B cell (primary cell): ENCODE data around the gene HEYL.

ENCODE experiments used
- EZH2 ChIP-seq: IDR thresholded peaks from 2 replicates; pipeline ENCODE4 v1.6.1; 2012; ENCODE audit warnings: borderline replicate concordance, low read depth, mild to moderate bottlenecking, moderate library complexity, low read length; ENCODE audit not compliant: insufficient read depth, poor library complexity, severe bottlenecking
- TF ChIP-seq, protein P1 (sequence below): fragments of 200-600 bp; IDR thresholded peaks from one replicate; pipeline ENCODE4 v1.8.0; 2022; ENCODE audit warnings: antibody characterized with exemption, mild to moderate bottlenecking

DNA sequence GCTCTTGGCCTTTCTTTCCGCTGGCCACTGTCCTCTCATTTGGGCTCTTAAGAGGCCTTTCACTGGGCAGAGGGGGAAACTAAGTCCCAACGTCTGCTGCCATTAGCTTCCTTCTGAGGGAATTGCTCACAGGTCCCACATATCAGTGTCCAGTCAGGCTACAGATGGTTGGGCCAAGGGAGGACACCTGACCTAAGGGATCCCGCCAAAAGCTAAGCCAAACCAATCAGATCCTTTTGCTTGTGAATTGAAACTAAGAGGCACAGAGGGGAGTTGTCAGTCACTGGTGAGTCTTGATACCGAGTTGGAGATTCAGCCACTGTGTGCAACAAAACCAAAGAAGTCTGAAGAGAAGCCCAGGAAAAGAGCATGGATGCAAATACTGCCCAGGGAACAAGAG lies 38.2 kb upstream of the HEYL start:
- TF ChIP-seq, protein P1, sequence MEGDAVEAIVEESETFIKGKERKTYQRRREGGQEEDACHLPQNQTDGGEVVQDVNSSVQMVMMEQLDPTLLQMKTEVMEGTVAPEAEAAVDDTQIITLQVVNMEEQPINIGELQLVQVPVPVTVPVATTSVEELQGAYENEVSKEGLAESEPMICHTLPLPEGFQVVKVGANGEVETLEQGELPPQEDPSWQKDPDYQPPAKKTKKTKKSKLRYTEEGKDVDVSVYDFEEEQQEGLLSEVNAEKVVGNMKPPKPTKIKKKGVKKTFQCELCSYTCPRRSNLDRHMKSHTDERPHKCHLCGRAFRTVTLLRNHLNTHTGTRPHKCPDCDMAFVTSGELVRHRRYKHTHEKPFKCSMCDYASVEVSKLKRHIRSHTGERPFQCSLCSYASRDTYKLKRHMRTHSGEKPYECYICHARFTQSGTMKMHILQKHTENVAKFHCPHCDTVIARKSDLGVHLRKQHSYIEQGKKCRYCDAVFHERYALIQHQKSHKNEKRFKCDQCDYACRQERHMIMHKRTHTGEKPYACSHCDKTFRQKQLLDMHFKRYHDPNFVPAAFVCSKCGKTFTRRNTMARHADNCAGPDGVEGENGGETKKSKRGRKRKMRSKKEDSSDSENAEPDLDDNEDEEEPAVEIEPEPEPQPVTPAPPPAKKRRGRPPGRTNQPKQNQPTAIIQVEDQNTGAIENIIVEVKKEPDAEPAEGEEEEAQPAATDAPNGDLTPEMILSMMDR = no peak
- TF ChIP-seq EZH2 = no peak
